Prostate gland (tissue), 2 donors: ENCODE measurements around the gene FAM107B. TPM values are rescaled to one million over a fixed set of nuclear protein-coding genes. Genes with fewer than 3 reads are reported as not detected.
A peak's percentile ranks its signal among the peaks of the same experiment; 100 is the strongest.

Experiments used
- DNase-seq: peaks from one replicate; pipeline ENCODE4 v3.0.0-alpha.2; 2019; ENCODE audit warnings: low spot score
- H3K27ac ChIP-seq, 2 donors: fragments of 200-600 bp; sonication (generic); 2 replicates each; pipeline ENCODE4 v1.5.1; 2017 to 2019
- H3K27me3 ChIP-seq: fragments of 200-600 bp; sonication (generic); replicated peaks from 2 replicates; pipeline ENCODE4 v1.5.1; 2019; ENCODE audit not compliant: insufficient read depth
- H3K36me3 ChIP-seq, 2 donors: fragments of 200-600 bp; sonication (generic); 1 replicate in 1 of 2; 2 replicates in 1 of 2; pipeline versions ENCODE4 v1.5.1 to v1.8.1; 2017 to 2019
- H3K4me1 ChIP-seq: fragments of 200-600 bp; sonication (generic); replicated peaks from 2 replicates; pipeline ENCODE4 v1.5.1; 2019
- H3K4me3 ChIP-seq, 2 donors: fragments of 200-600 bp; sonication (generic); 2 replicates each; pipeline ENCODE4 v1.5.1; 2017 to 2019
- H3K9me3 ChIP-seq: fragments of 200-600 bp; sonication (generic); 2 replicates; pipeline ENCODE4 v1.5.1; 2017
- POLR2A ChIP-seq: fragments of 450-650 bp; IDR thresholded peaks from one replicate; pipeline ENCODE4 v1.6.1; 2016; ENCODE audit warnings: antibody characterized with exemption, mild to moderate bottlenecking
- POLR2AphosphoS5 ChIP-seq: sonication (generic); formaldehyde crosslinking; IDR thresholded peaks from one replicate; pipeline ENCODE4 v1.6.1; 2017; ENCODE audit warnings: antibody characterized with exemption
- WGBS: methylation state at CpG from one replicate; pipeline ENCODE4 v1.1.5; 2018; 5-methylcytosine and 5-hydroxymethylcytosine counted together
- intact Hi-C: fragments of 100-400 bp; cut with DNase I; formaldehyde crosslinking; loops from one replicate; pipeline ENCODE4 v1.14.2; 2022
- total RNA-seq, 2 donors: library from RNA; depleted of rRNA; stranded (reverse); fragments of >200 nt; gene quantifications; one replicate each; pipeline ENCODE4 v1.1.0, GENCODE V29; 2016
- TF ChIP-seq, protein P1 (sequence below), 4 experiments: fragments of 200-600 bp in 2 of 4; fragments of 450-650 bp in 2 of 4; sonication (generic) in 2 of 4; IDR thresholded peaks; 1 replicate in 3 of 4; 2 replicates in 1 of 4; pipeline ENCODE4 v1.5.1; 2016 to 2019; ENCODE audit warnings: antibody characterized with exemption in 4 of 4, mild to moderate bottlenecking in 2 of 4, moderate library complexity in 2 of 4

Gene FAM107B
- total RNA-seq, 2 donors from 2014 or later, result 32.9 to 63.9 TPM

- WGBS, result 69% methylated on average over 3 of the region's 3 CpGs
- Histone ChIP-seq H3K4me1 (peaks cover 11% of the 10 kb centered on the region), H3K36me3 (no peaks in the 10 kb centered on the region), H3K27ac (peak overlapping the region; percentile 69 to 81), H3K9me3 (no peaks in the 10 kb centered on the region), H3K4me3 (no peak overlapping the region), H3K27me3 (no peaks in the 10 kb centered on the region)
- intact Hi-C loops, result no loop called here
- DNase-seq, result no peak
- peak; percentile 75 for TF ChIP-seq POLR2AphosphoS5
- TF ChIP-seq POLR2A, result no peak
Observed at GRCh38 chr10:14554491-14555205, 220.0 kb downstream of the FAM107B start.

DNA sequence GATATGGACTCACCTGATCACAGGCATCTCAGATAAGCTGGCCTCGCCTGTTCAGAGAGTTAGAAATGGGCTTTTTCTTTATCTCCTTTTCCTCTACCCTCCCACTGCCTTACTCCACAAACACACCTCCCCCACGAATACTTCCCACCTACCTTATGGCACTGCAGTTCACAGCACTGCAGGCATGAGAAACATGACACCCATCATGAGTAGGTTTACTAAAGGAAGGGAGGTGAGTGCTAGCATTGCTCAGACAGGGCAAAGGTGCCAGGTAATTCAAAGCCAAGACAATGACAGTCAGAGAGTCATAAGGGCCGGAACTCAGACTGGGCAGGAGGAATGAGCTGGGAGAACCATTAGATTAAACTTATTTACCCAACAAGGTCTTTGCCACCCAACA is 220.6 kb downstream of the FAM107B start:
- Histone ChIP-seq H3K27ac (peak overlapping the region; percentile 69 to 81), H3K4me1 (peaks cover 11% of the 10 kb centered on the region), H3K4me3 (no peak overlapping the region), H3K9me3 (no peaks in the 10 kb centered on the region), H3K27me3 (no peaks in the 10 kb centered on the region), H3K36me3 (no peaks in the 10 kb centered on the region)
- 58% methylated on average over 3 of the region's 3 CpGs for WGBS
- intact Hi-C loops, result no loop called here
- TF ChIP-seq, protein P1, sequence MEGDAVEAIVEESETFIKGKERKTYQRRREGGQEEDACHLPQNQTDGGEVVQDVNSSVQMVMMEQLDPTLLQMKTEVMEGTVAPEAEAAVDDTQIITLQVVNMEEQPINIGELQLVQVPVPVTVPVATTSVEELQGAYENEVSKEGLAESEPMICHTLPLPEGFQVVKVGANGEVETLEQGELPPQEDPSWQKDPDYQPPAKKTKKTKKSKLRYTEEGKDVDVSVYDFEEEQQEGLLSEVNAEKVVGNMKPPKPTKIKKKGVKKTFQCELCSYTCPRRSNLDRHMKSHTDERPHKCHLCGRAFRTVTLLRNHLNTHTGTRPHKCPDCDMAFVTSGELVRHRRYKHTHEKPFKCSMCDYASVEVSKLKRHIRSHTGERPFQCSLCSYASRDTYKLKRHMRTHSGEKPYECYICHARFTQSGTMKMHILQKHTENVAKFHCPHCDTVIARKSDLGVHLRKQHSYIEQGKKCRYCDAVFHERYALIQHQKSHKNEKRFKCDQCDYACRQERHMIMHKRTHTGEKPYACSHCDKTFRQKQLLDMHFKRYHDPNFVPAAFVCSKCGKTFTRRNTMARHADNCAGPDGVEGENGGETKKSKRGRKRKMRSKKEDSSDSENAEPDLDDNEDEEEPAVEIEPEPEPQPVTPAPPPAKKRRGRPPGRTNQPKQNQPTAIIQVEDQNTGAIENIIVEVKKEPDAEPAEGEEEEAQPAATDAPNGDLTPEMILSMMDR (IDR thresholded peaks at IDR 0.05), result no peak
- DNase-seq, result no peak

DNA sequence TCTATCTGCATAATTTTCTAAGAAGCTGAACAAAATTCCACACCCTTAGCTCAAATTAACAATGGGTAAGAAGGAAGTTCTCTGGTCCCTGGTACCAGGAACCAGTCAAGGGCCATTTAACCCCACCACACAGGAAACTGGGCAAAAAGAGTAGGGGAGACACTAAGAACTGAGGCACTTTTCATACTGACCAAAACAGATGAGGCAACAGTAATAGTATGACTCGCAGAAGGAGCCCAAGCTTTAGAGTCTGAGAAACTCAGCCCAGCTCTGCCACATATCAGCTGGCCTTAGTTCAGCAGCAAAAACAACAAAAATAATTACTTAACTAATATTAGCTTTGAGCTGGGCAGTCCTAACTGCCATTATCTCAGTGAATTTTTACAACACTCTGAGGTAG is 221.2 kb downstream of the FAM107B start:
- Histone ChIP-seq H3K36me3 (no peaks in the 10 kb centered on the region), H3K4me3 (no peak overlapping the region), H3K27me3 (no peaks in the 10 kb centered on the region), H3K27ac (peak overlapping the region; percentile 69 to 81), H3K9me3 (no peaks in the 10 kb centered on the region), H3K4me1 (peaks cover 11% of the 10 kb centered on the region)
- intact Hi-C loops, result no loop called here
- no peak for DNase-seq
- no peak for TF ChIP-seq POLR2A
- peak; percentile 25 for TF ChIP-seq POLR2AphosphoS5
- TF ChIP-seq, protein P1 (IDR thresholded peaks at IDR 0.05), result no peak
- WGBS, result 71% methylated on average over 1 of the region's 1 CpG

DNA sequence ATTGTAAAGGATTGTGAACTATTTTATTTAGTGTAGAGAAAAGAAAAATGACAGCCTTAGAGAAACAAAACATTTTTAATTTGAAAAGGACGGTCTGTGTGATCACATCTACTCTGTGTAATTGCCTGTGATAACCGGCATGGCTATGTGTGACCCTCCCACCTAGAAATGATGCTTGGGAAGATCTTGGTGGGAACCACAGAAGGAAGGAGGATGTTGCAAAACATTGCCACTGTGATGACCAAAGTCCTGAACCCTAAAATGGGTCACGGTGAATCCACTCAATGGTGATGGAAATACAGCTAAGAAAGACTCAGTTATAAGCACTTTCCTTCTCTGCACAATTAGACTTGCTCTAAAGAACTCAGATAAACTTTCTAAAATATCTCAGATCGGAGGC is 222.7 kb downstream of the FAM107B start:
- 73% methylated on average over 4 of the region's 4 CpGs for WGBS
- DNase-seq, result no peak
- TF ChIP-seq POLR2A (no peak), POLR2AphosphoS5 (no peak)
- TF ChIP-seq, protein P1 (IDR thresholded peaks at IDR 0.05), result no peak
- no peaks in the 10 kb centered on the region for H3K36me3 ChIP-seq
- H3K4me1 ChIP-seq, result peaks cover 11% of the 10 kb centered on the region
- no peaks in the 10 kb centered on the region for H3K27me3 ChIP-seq
- H3K9me3 ChIP-seq, result no peaks in the 10 kb centered on the region
- intact Hi-C loops, result no loop called here
- H3K4me3 ChIP-seq, result no peak overlapping the region
- no peak overlapping the region for H3K27ac ChIP-seq

DNA sequence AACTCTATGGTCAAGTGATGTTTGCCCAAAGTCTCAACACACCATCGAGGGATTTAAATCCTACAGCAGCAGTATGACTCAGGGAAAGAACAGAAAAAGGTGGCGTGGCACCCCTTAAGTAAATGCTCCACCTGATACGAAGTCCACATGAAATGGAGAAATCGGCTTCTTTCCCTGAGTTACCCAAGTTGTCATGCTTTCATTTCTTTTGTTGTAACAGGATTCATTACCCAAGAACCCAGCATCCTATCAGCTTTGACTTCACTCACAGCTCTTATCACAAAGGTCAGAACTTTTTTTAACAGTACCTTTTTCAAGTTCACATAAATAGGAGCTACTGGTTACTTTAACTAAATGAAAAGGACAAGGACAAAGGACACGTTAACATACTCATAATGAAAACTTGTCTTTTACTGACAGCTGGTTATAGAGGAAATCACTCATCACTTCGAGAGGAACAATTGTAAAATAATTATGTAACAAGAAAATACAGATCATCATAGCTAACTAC is 224.2 kb downstream of the FAM107B start:
- peaks cover 19% of the 10 kb centered on the region for H3K4me1 ChIP-seq
- DNase-seq, result no peak
- intact Hi-C loops, result no loop called here
- no peak for TF ChIP-seq POLR2A
- no peak for TF ChIP-seq POLR2AphosphoS5
- TF ChIP-seq, protein P1 (IDR thresholded peaks at IDR 0.05), result no peak
- WGBS, result 78% methylated on average over 6 of the region's 6 CpGs
- H3K27ac ChIP-seq, result no peak overlapping the region
- H3K27me3 ChIP-seq, result no peaks in the 10 kb centered on the region
- H3K36me3 ChIP-seq, result no peaks in the 10 kb centered on the region
- H3K9me3 ChIP-seq, result no peaks in the 10 kb centered on the region
- H3K4me3 ChIP-seq, result no peak overlapping the region
